ENCODE data around the gene IL22RA1.

Gene IL22RA1

GRCh38 chr1:24081190-24081589 is 61.8 kb downstream of the IL22RA1 start:
- no peak for TF ChIP-seq SIN3A (IDR thresholded peaks at IDR 0.05; ENCODE audit: borderline replicate concordance, insufficient read depth, low read length)
- TF ChIP-seq FOXP2 (optimal IDR thresholded peaks at IDR 0.05; ENCODE audit: borderline replicate concordance, extremely low read depth, extremely low read length, insufficient read depth), result no peak
- no peak for TF ChIP-seq TAF1 (IDR thresholded peaks at IDR 0.05; ENCODE audit: borderline replicate concordance, insufficient read depth, low read length)
- no peak for TF ChIP-seq POLR2AphosphoS5 (IDR thresholded peaks at IDR 0.05; ENCODE audit: low read depth, low read length)
- TF ChIP-seq REST (IDR thresholded peaks at IDR 0.05; ENCODE audit: insufficient read depth in 1 of 2, low read depth in 2 of 2, low read length in 2 of 2), result no peak

GRCh38 chr1:24080131-24080530 is 62.8 kb downstream of the IL22RA1 start:
- TF ChIP-seq REST (IDR thresholded peaks at IDR 0.05; ENCODE audit: insufficient read depth in 1 of 2, low read depth in 2 of 2, low read length in 2 of 2) (no peak), TAF1 (IDR thresholded peaks at IDR 0.05; ENCODE audit: borderline replicate concordance, insufficient read depth, low read length) (no peak), SIN3A (IDR thresholded peaks at IDR 0.05; ENCODE audit: borderline replicate concordance, insufficient read depth, low read length) (no peak), FOXP2 (optimal IDR thresholded peaks at IDR 0.05; ENCODE audit: borderline replicate concordance, extremely low read depth, extremely low read length, insufficient read depth) (no peak), POLR2AphosphoS5 (IDR thresholded peaks at IDR 0.05; ENCODE audit: low read depth, low read length) (no peak)

GRCh38 chr1:24077278-24077978 is 65.5 kb downstream of the IL22RA1 start:
- TF ChIP-seq POLR2AphosphoS5 (IDR thresholded peaks at IDR 0.05; ENCODE audit: low read depth, low read length) (no peak), FOXP2 (optimal IDR thresholded peaks at IDR 0.05; ENCODE audit: borderline replicate concordance, extremely low read depth, extremely low read length, insufficient read depth) (no peak), TAF1 (IDR thresholded peaks at IDR 0.05; ENCODE audit: borderline replicate concordance, insufficient read depth, low read length) (no peak), REST (IDR thresholded peaks at IDR 0.05; ENCODE audit: insufficient read depth in 1 of 2, low read depth in 2 of 2, low read length in 2 of 2) (no peak), SIN3A (IDR thresholded peaks at IDR 0.05; ENCODE audit: borderline replicate concordance, insufficient read depth, low read length) (no peak)

GRCh38 chr1:24075946-24076345 is 67.0 kb downstream of the IL22RA1 start:
- TF ChIP-seq REST (IDR thresholded peaks at IDR 0.05; ENCODE audit: insufficient read depth in 1 of 2, low read depth in 2 of 2, low read length in 2 of 2) (no peak), TAF1 (IDR thresholded peaks at IDR 0.05; ENCODE audit: borderline replicate concordance, insufficient read depth, low read length) (no peak), SIN3A (IDR thresholded peaks at IDR 0.05; ENCODE audit: borderline replicate concordance, insufficient read depth, low read length) (no peak), FOXP2 (optimal IDR thresholded peaks at IDR 0.05; ENCODE audit: borderline replicate concordance, extremely low read depth, extremely low read length, insufficient read depth) (no peak), POLR2AphosphoS5 (IDR thresholded peaks at IDR 0.05; ENCODE audit: low read depth, low read length) (no peak)

All from PFSK-1 (cell line).